NCI-H82 treated with DMSO at 0.1 percent for 48 hours (cell line): ENCODE data around the gene SBF2.

ENCODE experiments used
- DNase-seq: peaks from one replicate; lab custom pipeline; 2025; ENCODE audit not compliant: unreplicated experiment; lab: John Stamatoyannopoulos, UW

Gene SBF2

GRCh38 chr11:10302359-10302743 lies 8.3 kb upstream of the SBF2 start:
- no peak for DNase-seq

- DNase-seq = no peak
These were observed 7.8 kb upstream of the SBF2 start for GRCh38 chr11:10301656-10302358.

- DNase-seq = no peak
These were observed 4.3 kb upstream of the SBF2 start for GRCh38 chr11:10298342-10298741.

- DNase-seq = no peak
These were observed 1.3 kb upstream of the SBF2 start for GRCh38 chr11:10295064-10295901.

GRCh38 chr11:10294290-10294953 lies 403 bp upstream of the SBF2 start:
- DNase-seq = no peak

- DNase-seq = no peak
These were observed 2.0 kb downstream of the SBF2 start for GRCh38 chr11:10291801-10292638.

- DNase-seq = no peak
These were observed 4.1 kb downstream of the SBF2 start for GRCh38 chr11:10289765-10290380.

GRCh38 chr11:10288881-10289764 lies 4.9 kb downstream of the SBF2 start:
- no peak for DNase-seq

- no peak for DNase-seq
These were observed 6.0 kb downstream of the SBF2 start for GRCh38 chr11:10287766-10288715.

- DNase-seq = no peak
These were observed 6.9 kb downstream of the SBF2 start for GRCh38 chr11:10287140-10287539.

- no peak for DNase-seq
These were observed 8.7 kb downstream of the SBF2 start for GRCh38 chr11:10285148-10285802.

- DNase-seq = no peak
These were observed 10.0 kb downstream of the SBF2 start for GRCh38 chr11:10283991-10284390.

GRCh38 chr11:10282117-10282516 lies 11.9 kb downstream of the SBF2 start:
- DNase-seq = no peak

GRCh38 chr11:10275714-10276113 lies 18.3 kb downstream of the SBF2 start:
- DNase-seq = no peak

- DNase-seq = no peak
These were observed 19.3 kb downstream of the SBF2 start for GRCh38 chr11:10274726-10275125.

- no peak for DNase-seq
These were observed 20.3 kb downstream of the SBF2 start for GRCh38 chr11:10273738-10274137.

GRCh38 chr11:10272132-10272531 lies 21.9 kb downstream of the SBF2 start:
- no peak for DNase-seq
